HepG2 (cell line): Measurements from ENCODE around the gene ENPP7. TPM values are rescaled to one million over a fixed set of nuclear protein-coding genes. Genes with fewer than 3 reads are reported as not detected.

Source experiments
- AGO2 ChIP-seq: fragments of 200-400 bp; formaldehyde crosslinking; optimal IDR thresholded peaks from 2 replicates; pipeline ENCODE3; 2017; ENCODE audit warnings: mild to moderate bottlenecking, low read depth, low read length, moderate library complexity
- ATF5 ChIP-seq: sonication (generic); formaldehyde crosslinking; IDR thresholded peaks from 2 replicates; pipeline ENCODE4 v1.4.0; 2020; ENCODE audit warnings: mild to moderate bottlenecking, low read depth, missing genetic modification reagents
- BCL6 ChIP-seq: IDR thresholded peaks from 2 replicates; pipeline ENCODE4 v1.6.1; 2016; ENCODE audit warnings: missing genetic modification reagents, missing compliant biosample characterization
- FOXC1 ChIP-seq: sonication (generic); formaldehyde crosslinking; IDR thresholded peaks from 2 replicates; pipeline ENCODE4 v1.8.0; 2022; ENCODE audit warnings: mild to moderate bottlenecking, missing genetic modification reagents, borderline replicate concordance
- FOXJ3 ChIP-seq: sonication (generic); formaldehyde crosslinking; IDR thresholded peaks from 2 replicates; pipeline ENCODE4 v1.4.0; 2020; ENCODE audit warnings: missing genetic modification reagents, mild to moderate bottlenecking, borderline replicate concordance
- KDM3A ChIP-seq: IDR thresholded peaks from 2 replicates; pipeline ENCODE4 v1.6.1; 2018; ENCODE audit warnings: low read depth, missing compliant biosample characterization
- MXD4 ChIP-seq: IDR thresholded peaks from 2 replicates; pipeline ENCODE4 v1.6.1; 2016; ENCODE audit warnings: mild to moderate bottlenecking, missing biosample characterization, missing genetic modification reagents
- NCOA5 ChIP-seq: sonication (generic); formaldehyde crosslinking; IDR thresholded peaks from 2 replicates; pipeline ENCODE4 v1.4.0; 2020; ENCODE audit warnings: missing genetic modification reagents
- NCOR1 ChIP-seq: fragments of 200-600 bp; sonication (generic); IDR thresholded peaks from 2 replicates; pipeline ENCODE4 v1.7.0; 2017; ENCODE audit warnings: antibody characterized with exemption, low read length, borderline replicate concordance
- NFRKB ChIP-seq: fragments of 450-650 bp; IDR thresholded peaks from 2 replicates; pipeline ENCODE4 v1.6.1; 2017
- PHF5A ChIP-seq: IDR thresholded peaks from one replicate; pipeline ENCODE4 v1.6.1; 2018; ENCODE audit warnings: low read depth, missing genetic modification reagents; ENCODE audit not compliant: unreplicated experiment
- PRPF4 ChIP-seq: fragments of 200-400 bp; formaldehyde crosslinking; IDR thresholded peaks from 2 replicates; pipeline ENCODE4 v1.6.1; 2016; ENCODE audit warnings: low read length, low read depth; ENCODE audit not compliant: poor library complexity, severe bottlenecking
- RERE ChIP-seq: IDR thresholded peaks from 2 replicates; pipeline ENCODE4 v1.6.1; 2016; ENCODE audit warnings: low read depth, missing genetic modification reagents, missing compliant biosample characterization
- REXO4 ChIP-seq: sonication (generic); formaldehyde crosslinking; IDR thresholded peaks from 2 replicates; pipeline ENCODE4 v1.8.0; 2022; ENCODE audit warnings: missing genetic modification reagents, mild to moderate bottlenecking, borderline replicate concordance
- SATB2 ChIP-seq: sonication (generic); formaldehyde crosslinking; IDR thresholded peaks from 2 replicates; pipeline ENCODE4 v1.5.0; 2020; ENCODE audit warnings: missing genetic modification reagents
- SMC3 ChIP-seq: IDR thresholded peaks from 2 replicates; pipeline ENCODE4 v1.6.1; 2011; ENCODE audit warnings: low read length, improper control_type of control experiment
- TRIM22 ChIP-seq: fragments of 450-650 bp; IDR thresholded peaks from 2 replicates; pipeline ENCODE4 v1.6.1; 2017
- ZNF205 ChIP-seq: IDR thresholded peaks from 2 replicates; pipeline ENCODE4 v1.6.1; 2018; ENCODE audit warnings: missing biosample characterization, missing genetic modification reagents
- ZNF34 ChIP-seq: sonication (generic); formaldehyde crosslinking; IDR thresholded peaks from 2 replicates; pipeline ENCODE4 v1.4.0; 2020; ENCODE audit warnings: mild to moderate bottlenecking, missing genetic modification reagents, borderline replicate concordance
- ZNF615 ChIP-seq: sonication (generic); formaldehyde crosslinking; IDR thresholded peaks from 2 replicates; pipeline ENCODE4 v1.5.0; 2020; ENCODE audit warnings: mild to moderate bottlenecking, missing genetic modification reagents, borderline replicate concordance
- ZNF746 ChIP-seq: sonication (generic); formaldehyde crosslinking; IDR thresholded peaks from 2 replicates; pipeline ENCODE4 v1.8.0; 2022; ENCODE audit warnings: mild to moderate bottlenecking, missing genetic modification reagents
- ZNF761 ChIP-seq: sonication (generic); formaldehyde crosslinking; conservative IDR thresholded peaks from 2 replicates; pipeline ENCODE4 v1.4.0; 2020; ENCODE audit warnings: mild to moderate bottlenecking, missing genetic modification reagents
- ZNF766 ChIP-seq: sonication (generic); formaldehyde crosslinking; IDR thresholded peaks from 2 replicates; pipeline ENCODE4 v1.5.0; 2020; ENCODE audit warnings: missing genetic modification reagents, borderline replicate concordance
- ZSCAN30 ChIP-seq: sonication (generic); formaldehyde crosslinking; IDR thresholded peaks from 2 replicates; pipeline ENCODE4 v1.5.0; 2020; ENCODE audit warnings: mild to moderate bottlenecking, missing genetic modification reagents
- polyA plus RNA-seq, 8 experiments: library from polyadenylated mRNA; depleted of rRNA in 3 of 8; stranded (reverse) in 7 of 8; unstranded in 1 of 8; fragments of >200 nt; fragmentation: Illumina TruSeq in 4 of 8; extraction: Trizol in 4 of 8; gene quantifications; 2 replicates each; pipeline versions ENCODE4 v1.2.1 to v1.2.3, GENCODE V29; 2011 to 2016; ENCODE audit warnings: low read depth in 4 of 8, missing spikeins in 1 of 8, mixed read lengths in 1 of 8; ENCODE audit not compliant: insufficient read depth in 1 of 8
- total RNA-seq, 5 experiments: library from RNA; depleted of rRNA; stranded (reverse); fragments of >200 nt; fragmentation: Illumina TruSeq; extraction: Trizol; gene quantifications; 2 replicates each; pipeline ENCODE4 v1.2.3, GENCODE V29; 2016; ENCODE audit warnings: low read depth in 1 of 5

Gene ENPP7
- total and polyA plus RNA-seq, 2 of the 13 experiments (the other 11 are each of a cell fraction or from before 2014, with no cell fraction given): 1.1 to 2.2 TPM

GRCh38 chr17:79760197-79760906, 29.6 kb downstream of the ENPP7 start (continued):
- TF ChIP-seq RERE: 0 out of 2 replicates have a peak, but pooled peaks have one; percentile 47
- no peak for TF ChIP-seq PRPF4
- TF ChIP-seq ZNF615 (CRISPR knock-in tag): peak; percentile 93; the same call in 1 of the 2 replicates
- TF ChIP-seq KDM3A (CRISPR knock-in tag): peak; percentile 75; the same call in 1 of the 2 replicates
- peak; percentile 95; the same call in 1 of the 2 replicates for TF ChIP-seq ZNF761 (CRISPR knock-in tag)
- no peak for TF ChIP-seq SATB2 (CRISPR knock-in tag)
- TF ChIP-seq ZNF746: peak; percentile 89
- TF ChIP-seq ATF5 (CRISPR knock-in tag): peak; percentile 98
- peak; percentile 88 for TF ChIP-seq ZSCAN30 (CRISPR knock-in tag)
- TF ChIP-seq AGO2: no peak
- TF ChIP-seq MXD4 (CRISPR knock-in tag): peak; percentile 92
- TF ChIP-seq SMC3: no peak
- TF ChIP-seq BCL6 (CRISPR knock-in tag): peak; percentile 60
- TF ChIP-seq ZNF34 (CRISPR knock-in tag): peak; percentile 93; the same call in 1 of the 2 replicates
- TF ChIP-seq TRIM22: no peak
- no peak for TF ChIP-seq NFRKB
- TF ChIP-seq FOXJ3 (CRISPR knock-in tag): no peak; the same call in 1 of the 2 replicates
- TF ChIP-seq FOXC1 (CRISPR knock-in tag): peak; percentile 86; the same call in 1 of the 2 replicates
- peak; percentile 84; the same call in 1 of the 2 replicates for TF ChIP-seq NCOR1
- peak; percentile 81; the same call in 1 of the 2 replicates for TF ChIP-seq REXO4 (CRISPR knock-in tag)
- TF ChIP-seq NCOA5: no peak
- TF ChIP-seq ZNF766 (CRISPR knock-in tag): peak; percentile 98; the same call in 1 of the 2 replicates
- peak; percentile 86; the same call in 1 of the 2 replicates for TF ChIP-seq ZNF205
- TF ChIP-seq PHF5A (CRISPR knock-in tag): no peak
